ENCODE measurements around the gene RAB38. TPM values are rescaled to one million over a fixed set of nuclear protein-coding genes. Genes with fewer than 3 reads are reported as not detected.

The RAB38 gene
- total and polyA plus RNA-seq, 2 experiments from 2014 or later: 8.8 to 14.2 TPM

GRCh38 chr11:88131764-88132470 lies 43.3 kb downstream of the RAB38 start (continued):
- TF ChIP-seq, protein P1, sequence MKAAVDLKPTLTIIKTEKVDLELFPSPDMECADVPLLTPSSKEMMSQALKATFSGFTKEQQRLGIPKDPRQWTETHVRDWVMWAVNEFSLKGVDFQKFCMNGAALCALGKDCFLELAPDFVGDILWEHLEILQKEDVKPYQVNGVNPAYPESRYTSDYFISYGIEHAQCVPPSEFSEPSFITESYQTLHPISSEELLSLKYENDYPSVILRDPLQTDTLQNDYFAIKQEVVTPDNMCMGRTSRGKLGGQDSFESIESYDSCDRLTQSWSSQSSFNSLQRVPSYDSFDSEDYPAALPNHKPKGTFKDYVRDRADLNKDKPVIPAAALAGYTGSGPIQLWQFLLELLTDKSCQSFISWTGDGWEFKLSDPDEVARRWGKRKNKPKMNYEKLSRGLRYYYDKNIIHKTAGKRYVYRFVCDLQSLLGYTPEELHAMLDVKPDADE (IDR thresholded peaks at IDR 0.05): no peak
- TF ChIP-seq EZH2 (IDR thresholded peaks at IDR 0.05; ENCODE audit: low read depth, unreplicated experiment): no peak

DNA sequence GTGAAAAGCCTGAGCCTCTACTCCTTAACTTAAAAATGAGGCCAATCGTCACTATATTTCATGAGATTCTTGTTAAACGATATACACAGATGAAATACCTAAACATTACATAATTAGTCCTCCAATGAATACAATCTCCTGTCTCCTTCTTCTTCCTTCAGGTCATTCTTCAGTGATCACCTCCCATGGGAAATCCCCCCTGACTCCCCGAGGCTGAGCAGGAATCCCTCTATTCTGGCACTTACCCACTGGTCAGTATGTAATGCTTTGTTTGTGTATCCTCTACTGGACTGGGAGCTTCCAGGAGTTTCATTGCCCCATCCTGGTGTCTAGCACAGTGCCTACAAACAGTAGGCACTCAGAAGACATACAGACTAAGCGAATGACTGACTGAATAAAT lies 52.3 kb downstream of the RAB38 start:
- Histone ChIP-seq H3K9me2 (ENCODE audit: insufficient read depth) (no peaks in the 10 kb centered on the region; the same call in 1 of the 2 replicates), H2AFZ (no peak overlapping the region), H4K20me1 (replicated peaks; ENCODE audit: insufficient read depth) (no peaks in the 10 kb centered on the region), H3F3A (replicated peaks; ENCODE audit: low read depth) (no peaks in the 10 kb centered on the region), H3K79me2 (replicated peaks; ENCODE audit: insufficient read depth) (no peaks in the 10 kb centered on the region), H3K36me3 (ENCODE audit: insufficient read depth) (no peaks in the 10 kb centered on the region), H3K27me3 (ENCODE audit: insufficient read depth) (no peaks in the 10 kb centered on the region), H3K27ac (ENCODE audit: low read depth) (no peak overlapping the region), H3K4me3 (no peak overlapping the region), H3K4me1 (ENCODE audit: insufficient read depth) (no peaks in the 10 kb centered on the region), H3K4me2 (no peak overlapping the region)
- Mint-ChIP-seq H3K27me3 (ENCODE audit: insufficient read depth, low read depth, poor library complexity) (peaks cover 2% of the 10 kb centered on the region), H3K4me1 (no peaks in the 10 kb centered on the region), H3K9me3 (no peaks in the 10 kb centered on the region), H3K36me3 (ENCODE audit: low read depth) (no peaks in the 10 kb centered on the region; the same call in 2 of the 3 replicates), H3K27ac (no peak overlapping the region), H3K4me3 (no peak overlapping the region)
- DNase-seq (ENCODE audit: low spot score) (no peak), ATAC-seq (no peak)
- TF ChIP-seq STAT1 (IDR thresholded peaks at IDR 0.05; ENCODE audit: unreplicated experiment): no peak
- TF ChIP-seq, protein P1 (IDR thresholded peaks at IDR 0.05): no peak
- no peak for TF ChIP-seq ZNF114 (CRISPR knock-in tag; IDR thresholded peaks at IDR 0.05)
- TF ChIP-seq, protein P2, sequence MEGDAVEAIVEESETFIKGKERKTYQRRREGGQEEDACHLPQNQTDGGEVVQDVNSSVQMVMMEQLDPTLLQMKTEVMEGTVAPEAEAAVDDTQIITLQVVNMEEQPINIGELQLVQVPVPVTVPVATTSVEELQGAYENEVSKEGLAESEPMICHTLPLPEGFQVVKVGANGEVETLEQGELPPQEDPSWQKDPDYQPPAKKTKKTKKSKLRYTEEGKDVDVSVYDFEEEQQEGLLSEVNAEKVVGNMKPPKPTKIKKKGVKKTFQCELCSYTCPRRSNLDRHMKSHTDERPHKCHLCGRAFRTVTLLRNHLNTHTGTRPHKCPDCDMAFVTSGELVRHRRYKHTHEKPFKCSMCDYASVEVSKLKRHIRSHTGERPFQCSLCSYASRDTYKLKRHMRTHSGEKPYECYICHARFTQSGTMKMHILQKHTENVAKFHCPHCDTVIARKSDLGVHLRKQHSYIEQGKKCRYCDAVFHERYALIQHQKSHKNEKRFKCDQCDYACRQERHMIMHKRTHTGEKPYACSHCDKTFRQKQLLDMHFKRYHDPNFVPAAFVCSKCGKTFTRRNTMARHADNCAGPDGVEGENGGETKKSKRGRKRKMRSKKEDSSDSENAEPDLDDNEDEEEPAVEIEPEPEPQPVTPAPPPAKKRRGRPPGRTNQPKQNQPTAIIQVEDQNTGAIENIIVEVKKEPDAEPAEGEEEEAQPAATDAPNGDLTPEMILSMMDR (conservative IDR thresholded peaks at IDR 0.05; ENCODE audit: low read depth in 2 of 2): no peak
- TF ChIP-seq EZH2phosphoT487 (IDR thresholded peaks at IDR 0.05; ENCODE audit: unreplicated experiment): no peak
- TF ChIP-seq EZH2 (IDR thresholded peaks at IDR 0.05; ENCODE audit: low read depth, unreplicated experiment): no peak
- TF ChIP-seq, protein P3, sequence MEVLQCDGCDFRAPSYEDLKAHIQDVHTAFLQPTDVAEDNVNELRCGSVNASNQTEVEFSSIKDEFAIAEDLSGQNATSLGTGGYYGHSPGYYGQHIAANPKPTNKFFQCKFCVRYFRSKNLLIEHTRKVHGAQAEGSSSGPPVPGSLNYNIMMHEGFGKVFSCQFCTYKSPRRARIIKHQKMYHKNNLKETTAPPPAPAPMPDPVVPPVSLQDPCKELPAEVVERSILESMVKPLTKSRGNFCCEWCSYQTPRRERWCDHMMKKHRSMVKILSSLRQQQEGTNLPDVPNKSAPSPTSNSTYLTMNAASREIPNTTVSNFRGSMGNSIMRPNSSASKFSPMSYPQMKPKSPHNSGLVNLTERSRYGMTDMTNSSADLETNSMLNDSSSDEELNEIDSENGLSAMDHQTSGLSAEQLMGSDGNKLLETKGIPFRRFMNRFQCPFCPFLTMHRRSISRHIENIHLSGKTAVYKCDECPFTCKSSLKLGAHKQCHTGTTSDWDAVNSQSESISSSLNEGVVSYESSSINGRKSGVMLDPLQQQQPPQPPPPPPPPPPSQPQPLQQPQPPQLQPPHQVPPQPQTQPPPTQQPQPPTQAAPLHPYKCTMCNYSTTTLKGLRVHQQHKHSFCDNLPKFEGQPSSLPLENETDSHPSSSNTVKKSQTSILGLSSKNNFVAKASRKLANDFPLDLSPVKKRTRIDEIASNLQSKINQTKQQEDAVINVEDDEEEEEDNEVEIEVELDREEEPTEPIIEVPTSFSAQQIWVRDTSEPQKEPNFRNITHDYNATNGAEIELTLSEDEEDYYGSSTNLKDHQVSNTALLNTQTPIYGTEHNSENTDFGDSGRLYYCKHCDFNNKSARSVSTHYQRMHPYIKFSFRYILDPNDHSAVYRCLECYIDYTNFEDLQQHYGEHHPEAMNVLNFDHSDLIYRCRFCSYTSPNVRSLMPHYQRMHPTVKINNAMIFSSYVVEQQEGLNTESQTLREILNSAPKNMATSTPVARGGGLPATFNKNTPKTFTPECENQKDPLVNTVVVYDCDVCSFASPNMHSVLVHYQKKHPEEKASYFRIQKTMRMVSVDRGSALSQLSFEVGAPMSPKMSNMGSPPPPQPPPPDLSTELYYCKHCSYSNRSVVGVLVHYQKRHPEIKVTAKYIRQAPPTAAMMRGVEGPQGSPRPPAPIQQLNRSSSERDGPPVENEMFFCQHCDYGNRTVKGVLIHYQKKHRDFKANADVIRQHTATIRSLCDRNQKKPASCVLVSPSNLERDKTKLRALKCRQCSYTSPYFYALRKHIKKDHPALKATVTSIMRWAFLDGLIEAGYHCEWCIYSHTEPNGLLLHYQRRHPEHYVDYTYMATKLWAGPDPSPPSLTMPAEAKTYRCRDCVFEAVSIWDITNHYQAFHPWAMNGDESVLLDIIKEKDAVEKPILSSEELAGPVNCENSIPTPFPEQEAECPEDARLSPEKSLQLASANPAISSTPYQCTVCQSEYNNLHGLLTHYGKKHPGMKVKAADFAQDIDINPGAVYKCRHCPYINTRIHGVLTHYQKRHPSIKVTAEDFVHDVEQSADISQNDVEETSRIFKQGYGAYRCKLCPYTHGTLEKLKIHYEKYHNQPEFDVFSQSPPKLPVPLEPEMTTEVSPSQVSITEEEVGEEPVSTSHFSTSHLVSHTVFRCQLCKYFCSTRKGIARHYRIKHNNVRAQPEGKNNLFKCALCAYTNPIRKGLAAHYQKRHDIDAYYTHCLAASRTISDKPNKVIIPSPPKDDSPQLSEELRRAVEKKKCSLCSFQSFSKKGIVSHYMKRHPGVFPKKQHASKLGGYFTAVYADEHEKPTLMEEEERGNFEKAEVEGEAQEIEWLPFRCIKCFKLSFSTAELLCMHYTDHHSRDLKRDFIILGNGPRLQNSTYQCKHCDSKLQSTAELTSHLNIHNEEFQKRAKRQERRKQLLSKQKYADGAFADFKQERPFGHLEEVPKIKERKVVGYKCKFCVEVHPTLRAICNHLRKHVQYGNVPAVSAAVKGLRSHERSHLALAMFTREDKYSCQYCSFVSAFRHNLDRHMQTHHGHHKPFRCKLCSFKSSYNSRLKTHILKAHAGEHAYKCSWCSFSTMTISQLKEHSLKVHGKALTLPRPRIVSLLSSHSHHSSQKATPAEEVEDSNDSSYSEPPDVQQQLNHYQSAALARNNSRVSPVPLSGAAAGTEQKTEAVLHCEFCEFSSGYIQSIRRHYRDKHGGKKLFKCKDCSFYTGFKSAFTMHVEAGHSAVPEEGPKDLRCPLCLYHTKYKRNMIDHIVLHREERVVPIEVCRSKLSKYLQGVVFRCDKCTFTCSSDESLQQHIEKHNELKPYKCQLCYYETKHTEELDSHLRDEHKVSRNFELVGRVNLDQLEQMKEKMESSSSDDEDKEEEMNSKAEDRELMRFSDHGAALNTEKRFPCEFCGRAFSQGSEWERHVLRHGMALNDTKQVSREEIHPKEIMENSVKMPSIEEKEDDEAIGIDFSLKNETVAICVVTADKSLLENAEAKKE (CRISPR knock-in tag; IDR thresholded peaks at IDR 0.05): no peak
- TF ChIP-seq ZNF331 (CRISPR knock-in tag; IDR thresholded peaks at IDR 0.05; ENCODE audit: low read depth): no peak
- TF ChIP-seq NANOG (IDR thresholded peaks at IDR 0.05; ENCODE audit: borderline replicate concordance): no peak
- no peak for TF ChIP-seq REST (IDR thresholded peaks at IDR 0.05; ENCODE audit: unreplicated experiment)

Measured in GM23338 (cell line).